A673 (cell line): Measurements from ENCODE around the gene ITGB1BP1. TPM values are rescaled to one million over a fixed set of nuclear protein-coding genes. Genes with fewer than 3 reads are reported as not detected.

Experiments
- BruUV-seq: library from RNA; stranded (reverse); fragments of 400-500 nt; replicated peaks from 2 replicates; lab custom pipeline; 2021; lab: Mats Ljungman, UMichigan
- CTCF ChIA-PET: fragments of 300-600 bp; sonication (Branson Sonifier 250); formaldehyde crosslinking; loops from one replicate; lab custom pipeline; 2022; ENCODE audit warnings: antibody characterized with exemption; lab: Charles Lee
- POLR2A ChIA-PET: fragments of 300-600 bp; sonication (Branson Sonifier 250); formaldehyde crosslinking; loops from one replicate; lab custom pipeline; 2022; ENCODE audit warnings: antibody characterized with exemption; ENCODE audit not compliant: low non-redundant PET; lab: Charles Lee
- DNase-seq: peaks from one replicate; pipeline ENCODE4 v3.0.0-alpha.2; 2015; ENCODE audit warnings: low spot score
- H3K27ac ChIP-seq: fragments of 200-600 bp; sonication (generic); 2 replicates; pipeline ENCODE4 v1.5.1; 2016; ENCODE audit warnings: mixed run types, low read depth, mild to moderate bottlenecking, mixed read lengths, antibody characterized with exemption, low read length; ENCODE audit not compliant: poor library complexity, severe bottlenecking
- H3K27me3 ChIP-seq: fragments of 200-600 bp; sonication (generic); replicated peaks from 2 replicates; pipeline ENCODE4 v1.6.1; 2017; ENCODE audit warnings: mixed run types, low read depth, mild to moderate bottlenecking, mixed read lengths, antibody characterized with exemption, low read length; ENCODE audit not compliant: insufficient read depth, poor library complexity
- H3K36me3 ChIP-seq: fragments of 200-600 bp; sonication (generic); 2 replicates; pipeline ENCODE4 v1.6.1; 2016; ENCODE audit warnings: mixed run types, mild to moderate bottlenecking, mixed read lengths, antibody characterized with exemption, low read length; ENCODE audit not compliant: insufficient read depth, poor library complexity, severe bottlenecking
- H3K4me1 ChIP-seq: fragments of 200-600 bp; sonication (generic); 2 replicates; pipeline ENCODE4 v1.6.1; 2017; ENCODE audit warnings: mixed run types, mild to moderate bottlenecking, mixed read lengths, antibody characterized with exemption, low read length; ENCODE audit not compliant: insufficient read depth, poor library complexity, severe bottlenecking
- H3K4me3 ChIP-seq: fragments of 200-600 bp; sonication (generic); 2 replicates; pipeline ENCODE4 v1.5.1; 2016; ENCODE audit warnings: low read depth, mixed run types, mild to moderate bottlenecking, mixed read lengths, low read length; ENCODE audit not compliant: poor library complexity, severe bottlenecking
- H3K9me3 ChIP-seq: fragments of 200-600 bp; sonication (generic); 2 replicates; pipeline ENCODE4 v1.6.1; 2016; ENCODE audit warnings: mixed run types, low read depth, mild to moderate bottlenecking, mixed read lengths, antibody characterized with exemption, low read length; ENCODE audit not compliant: poor library complexity, severe bottlenecking
- CTCF ChIP-seq: fragments of 300-800, 200-600 bp; sonication (generic); conservative IDR thresholded peaks from 2 replicates; pipeline ENCODE4 v1.5.1; 2017; ENCODE audit warnings: low read depth, mild to moderate bottlenecking, antibody characterized with exemption, low read length, moderate library complexity, mixed read lengths
- EZH2 ChIP-seq: fragments of 200-600 bp; sonication (generic); IDR thresholded peaks from 2 replicates; pipeline ENCODE4 v1.6.1; 2017; ENCODE audit warnings: borderline replicate concordance, low read depth, mild to moderate bottlenecking, mixed read lengths, antibody characterized with exemption, low read length; ENCODE audit not compliant: poor library complexity, severe bottlenecking
- intact Hi-C: fragments of 100-400 bp; cut with micrococcal nuclease; formaldehyde crosslinking; loops from one replicate; pipeline ENCODE4 v1.10.0; 2022; ENCODE audit not compliant: unreplicated experiment
- total RNA-seq: library from RNA; stranded (reverse); gene quantifications from 2 replicates; pipeline ENCODE4 v1.2.3, GENCODE V29; 2021

ITGB1BP1 gene
- total RNA-seq, 1 experiment from 2014 or later, result 138 TPM

GRCh38 chr2:9404451-9404850, 18.9 kb downstream of the ITGB1BP1 start:
- H3K27me3 ChIP-seq, result no peaks in the 10 kb centered on the region
- CTCF ChIA-PET, result no interaction called here
- no peaks in the 10 kb centered on the region for H3K4me1 ChIP-seq
- H3K36me3 ChIP-seq, result peaks cover 40% of the 10 kb centered on the region
- no peak overlapping the region for H3K4me3 ChIP-seq
- H3K9me3 ChIP-seq, result no peaks in the 10 kb centered on the region
- intact Hi-C loops, result no loop called here
- DNase-seq, result no peak
- no TSS peak for BruUV-seq
- H3K27ac ChIP-seq, result no peak overlapping the region
- POLR2A ChIA-PET, result no interaction called here
- TF ChIP-seq EZH2 (no peak), CTCF (no peak)

- Histone ChIP-seq H3K9me3 (no peaks in the 10 kb centered on the region), H3K27me3 (no peaks in the 10 kb centered on the region), H3K4me3 (no peak overlapping the region), H3K36me3 (peaks cover 40% of the 10 kb centered on the region), H3K4me1 (no peaks in the 10 kb centered on the region), H3K27ac (no peak overlapping the region)
- TF ChIP-seq EZH2, result no peak
- TF ChIP-seq CTCF, result no peak
- intact Hi-C loops, result no loop called here
- no peak for DNase-seq
- CTCF ChIA-PET, result no interaction called here
- POLR2A ChIA-PET, result no interaction called here
- BruUV-seq, result no TSS peak
These were observed 19.4 kb downstream of the ITGB1BP1 start for GRCh38 chr2:9403924-9404323.

- ChIA-PET POLR2A (no interaction called here), CTCF (no interaction called here)
- no TSS peak for BruUV-seq
- DNase-seq, result no peak
- H3K9me3 ChIP-seq, result no peaks in the 10 kb centered on the region
- no peaks in the 10 kb centered on the region for H3K4me1 ChIP-seq
- no peak overlapping the region for H3K4me3 ChIP-seq
- H3K27me3 ChIP-seq, result no peaks in the 10 kb centered on the region
- peaks cover 31% of the 10 kb centered on the region for H3K36me3 ChIP-seq
- no peak overlapping the region for H3K27ac ChIP-seq
- no peak for TF ChIP-seq EZH2
- TF ChIP-seq CTCF, result no peak
- intact Hi-C loops, result no loop called here
These were observed 21.5 kb downstream of the ITGB1BP1 start for GRCh38 chr2:9401646-9402371.
